HepG2 (cell line): ENCODE measurements around the gene SMIM11. TPM values are rescaled to one million over a fixed set of nuclear protein-coding genes. Genes with fewer than 3 reads are reported as not detected.

Source experiments
- ARNT2 ChIP-seq: sonication (generic); formaldehyde crosslinking; IDR thresholded peaks from 2 replicates; pipeline ENCODE4 v1.8.0; 2022; ENCODE audit warnings: mild to moderate bottlenecking, low read depth, missing genetic modification reagents, moderate library complexity
- BRF2 ChIP-seq: sonication (generic); formaldehyde crosslinking; IDR thresholded peaks from 2 replicates; pipeline ENCODE4 v1.8.1; 2022; ENCODE audit warnings: mild to moderate bottlenecking, missing genetic modification reagents
- DDIT3 ChIP-seq: sonication (generic); formaldehyde crosslinking; IDR thresholded peaks from 2 replicates; pipeline ENCODE4 v1.4.0; 2020; ENCODE audit warnings: mild to moderate bottlenecking, missing genetic modification reagents
- ELK4 ChIP-seq: sonication (generic); formaldehyde crosslinking; IDR thresholded peaks from 2 replicates; pipeline ENCODE4 v1.9.0; 2021; ENCODE audit warnings: missing genetic modification reagents, borderline replicate concordance
- KDM3A ChIP-seq: IDR thresholded peaks from 2 replicates; pipeline ENCODE4 v1.6.1; 2018; ENCODE audit warnings: low read depth, missing compliant biosample characterization
- SMAD9 ChIP-seq: sonication (generic); formaldehyde crosslinking; IDR thresholded peaks from 2 replicates; pipeline ENCODE4 v1.5.1; 2020; ENCODE audit warnings: mild to moderate bottlenecking, missing genetic modification reagents
- ZBTB40 ChIP-seq, 2 experiments: fragments of 450-650 bp in 1 of 2; sonication (generic) in 1 of 2; formaldehyde crosslinking in 1 of 2; IDR thresholded peaks; 2 replicates each; pipeline versions ENCODE4 v1.6.1 to v1.8.0; 2016 to 2022; ENCODE audit warnings: antibody characterized with exemption in 1 of 2, mild to moderate bottlenecking in 1 of 2, missing genetic modification reagents in 1 of 2
- ZNF136 ChIP-seq: sonication (generic); formaldehyde crosslinking; IDR thresholded peaks from 2 replicates; pipeline ENCODE4 v1.8.1; 2022; ENCODE audit warnings: low read depth, mild to moderate bottlenecking, moderate library complexity, missing genetic modification reagents
- ZNF160 ChIP-seq: sonication (generic); formaldehyde crosslinking; IDR thresholded peaks from 2 replicates; pipeline ENCODE4 v1.8.0; 2022; ENCODE audit warnings: mild to moderate bottlenecking, inconsistent platforms, missing genetic modification reagents
- ZNF17 ChIP-seq: sonication (generic); formaldehyde crosslinking; IDR thresholded peaks from 2 replicates; pipeline ENCODE4 v1.5.0; 2020; ENCODE audit warnings: mild to moderate bottlenecking, missing genetic modification reagents
- ZNF207 ChIP-seq: fragments of 450-650 bp; IDR thresholded peaks from 2 replicates; pipeline ENCODE4 v1.6.1; 2016; ENCODE audit warnings: antibody characterized with exemption, borderline replicate concordance
- ZNF512B ChIP-seq: sonication (generic); formaldehyde crosslinking; IDR thresholded peaks from 2 replicates; pipeline ENCODE4 v1.5.1; 2020; ENCODE audit warnings: missing genetic modification reagents, mild to moderate bottlenecking, borderline replicate concordance
- ZNF672 ChIP-seq: sonication (generic); formaldehyde crosslinking; IDR thresholded peaks from 2 replicates; pipeline ENCODE4 v1.8.1; 2022; ENCODE audit warnings: missing genetic modification reagents
- polyA plus RNA-seq, 8 experiments: library from polyadenylated mRNA; depleted of rRNA in 3 of 8; stranded (reverse) in 7 of 8; unstranded in 1 of 8; fragments of >200 nt; fragmentation: Illumina TruSeq in 4 of 8; extraction: Trizol in 4 of 8; gene quantifications; 2 replicates each; pipeline versions ENCODE4 v1.2.1 to v1.2.3, GENCODE V29; 2011 to 2016; ENCODE audit warnings: low read depth in 4 of 8, missing spikeins in 1 of 8, mixed read lengths in 1 of 8; ENCODE audit not compliant: insufficient read depth in 1 of 8
- total RNA-seq, 5 experiments: library from RNA; depleted of rRNA; stranded (reverse); fragments of >200 nt; fragmentation: Illumina TruSeq; extraction: Trizol; gene quantifications; 2 replicates each; pipeline ENCODE4 v1.2.3, GENCODE V29; 2016; ENCODE audit warnings: low read depth in 1 of 5
- TF ChIP-seq, protein P1 (sequence below): sonication (generic); formaldehyde crosslinking; IDR thresholded peaks from 2 replicates; pipeline ENCODE4 v1.5.0; 2020; ENCODE audit warnings: missing genetic modification reagents

Gene SMIM11
- total and polyA plus RNA-seq, 2 of the 13 experiments (the other 11 are each of a cell fraction or from before 2014, with no cell fraction given): 6.4 to 18.9 TPM

DNA sequence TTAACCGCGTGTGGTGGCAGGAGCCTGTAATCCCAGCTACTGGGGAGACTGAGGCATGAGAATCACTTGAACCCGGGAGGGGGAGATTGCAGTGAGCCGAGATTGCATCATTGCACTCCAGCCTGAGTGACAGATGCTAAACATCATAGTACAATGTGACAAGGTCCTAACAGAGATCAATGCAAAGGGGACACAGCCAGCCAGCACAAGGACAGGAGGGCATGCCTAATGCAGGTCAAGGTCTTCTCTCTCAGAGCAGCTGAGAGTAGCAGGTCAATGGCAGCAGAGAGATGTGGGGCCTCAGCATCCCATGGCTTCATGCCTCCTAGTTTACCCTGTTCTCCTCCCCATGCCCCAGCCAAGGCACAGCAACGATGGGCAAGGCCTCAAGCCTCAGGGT lies 3.0 kb upstream of the SMIM11 start (continued):
- TF ChIP-seq BRF2 (no peak), ZNF672 (no peak), ZBTB40 (IDR thresholded peaks at IDR 0.05) (no peak), ZBTB40 (CRISPR knock-in tag; IDR thresholded peaks at IDR 0.05) (peak; percentile 55; the same call in 1 of the 2 replicates), ARNT2 (CRISPR knock-in tag) (no peak), SMAD9 (CRISPR knock-in tag) (no peak), ELK4 (CRISPR knock-in tag) (no peak), ZNF136 (CRISPR knock-in tag) (no peak), KDM3A (CRISPR knock-in tag) (peak; percentile 69; the same call in 1 of the 2 replicates), DDIT3 (CRISPR knock-in tag) (no peak), ZNF207 (no peak), ZNF17 (CRISPR knock-in tag) (no peak), ZNF512B (CRISPR knock-in tag) (no peak), ZNF160 (CRISPR knock-in tag) (no peak)
- TF ChIP-seq, protein P1, sequence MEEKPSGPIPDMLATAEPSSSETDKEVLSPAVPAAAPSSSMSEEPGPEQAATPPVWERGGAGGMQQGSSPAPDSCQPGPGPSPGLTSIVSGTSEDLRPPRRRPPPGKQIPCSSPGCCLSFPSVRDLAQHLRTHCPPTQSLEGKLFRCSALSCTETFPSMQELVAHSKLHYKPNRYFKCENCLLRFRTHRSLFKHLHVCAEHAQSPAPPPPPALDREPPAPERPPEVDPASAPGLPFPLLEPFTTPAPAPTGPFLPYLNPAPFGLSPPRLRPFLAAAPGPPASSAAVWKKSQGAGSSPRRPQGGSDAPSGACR (CRISPR knock-in tag): no peak
